K562 (cell line): Measurements from ENCODE around the gene KIF3A. TPM values are rescaled to one million over a fixed set of nuclear protein-coding genes. Genes with fewer than 3 reads are reported as not detected.

Experiments used
- FOXM1 ChIP-seq, 2 experiments: fragments of 450-650 bp in 1 of 2; sonication (generic) in 1 of 2; formaldehyde crosslinking in 1 of 2; IDR thresholded peaks; 2 replicates each; pipeline versions ENCODE4 v1.6.1 to v1.9.0; 2017 to 2022; ENCODE audit warnings: low read depth in 2 of 2, mild to moderate bottlenecking in 2 of 2, missing genetic modification reagents in 1 of 2, moderate library complexity in 1 of 2
- GTF2E2 ChIP-seq: fragments of 200-800 bp; sonication (Bioruptor generic); IDR thresholded peaks from 2 replicates; pipeline ENCODE4 v1.6.1; 2016; ENCODE audit warnings: missing genetic modification characterization, missing compliant biosample characterization
- POU5F1 ChIP-seq: fragments of 150-350 bp; IDR thresholded peaks from 2 replicates; pipeline ENCODE4 v1.6.1; 2014; ENCODE audit warnings: borderline replicate concordance, low read length, low read depth, mild to moderate bottlenecking; ENCODE audit not compliant: partially characterized antibody
- SMARCA5 ChIP-seq: fragments of 450-650 bp; IDR thresholded peaks from 2 replicates; pipeline ENCODE4 v1.6.1; 2016
- ZC3H8 ChIP-seq: fragments of 450-650 bp; IDR thresholded peaks from 2 replicates; pipeline ENCODE4 v1.6.1; 2017
- polyA plus RNA-seq, 8 experiments: library from polyadenylated mRNA; depleted of rRNA in 4 of 8; stranded (reverse) in 5 of 8; unstranded in 3 of 8; fragments of >200 nt; fragmentation: Nextera tagmentation in 2 of 8; fragmentation: Illumina TruSeq in 1 of 8; extraction: Ambion mirVana in 2 of 8; extraction: Trizol in 1 of 8; gene quantifications; 2 replicates each; pipeline versions ENCODE4 v1.2.1 to v1.2.3, GENCODE V29; 2011 to 2014; ENCODE audit warnings: inconsistent platforms in 1 of 8, missing spikeins in 1 of 8
- total RNA-seq, 7 experiments: library from RNA; depleted of rRNA in 6 of 7; stranded (reverse); fragments of >200 nt in 6 of 7; fragmentation: Illumina TruSeq in 2 of 7; extraction: Trizol in 2 of 7; gene quantifications; 2 replicates each; pipeline versions ENCODE4 v1.2.1 to v1.2.3, GENCODE V29; 2011 to 2021; ENCODE audit warnings: low replicate concordance in 1 of 7
- TF ChIP-seq, protein P1 (sequence below), 2 experiments: fragments of 450-650 bp in 1 of 2; sonication (generic) in 1 of 2; formaldehyde crosslinking in 1 of 2; IDR thresholded peaks; 2 replicates each; pipeline versions ENCODE4 v1.7.1 to v1.9.0; 2016 to 2022; ENCODE audit warnings: inconsistent platforms in 1 of 2, mild to moderate bottlenecking in 1 of 2, missing genetic modification reagents in 1 of 2
- TF ChIP-seq, protein P2 (sequence below), 2 experiments: fragments of 450-650 bp; conservative IDR thresholded peaks; 2 replicates each; pipeline ENCODE4 v1.6.1; 2017; ENCODE audit warnings: mild to moderate bottlenecking in 2 of 2, moderate library complexity in 2 of 2
- TF ChIP-seq, protein P3 (sequence below): fragments of 250-450 bp; sonication (Bioruptor Pico); IDR thresholded peaks from 2 replicates; pipeline ENCODE4 v1.8.0; 2021; ENCODE audit warnings: moderate library complexity, mild to moderate bottlenecking, inconsistent platforms
- TF ChIP-seq, protein P4 (sequence below): fragments of 450-650 bp; formaldehyde crosslinking; IDR thresholded peaks from 2 replicates; pipeline ENCODE4 v1.4.0; 2022; ENCODE audit warnings: mild to moderate bottlenecking, moderate library complexity

Gene KIF3A
- total and polyA plus RNA-seq, 9 of the 15 experiments (the other 6 are each of a cell fraction or from before 2014, with no cell fraction given), result 1.5 to 7.8 (median 6.0) TPM

DNA sequence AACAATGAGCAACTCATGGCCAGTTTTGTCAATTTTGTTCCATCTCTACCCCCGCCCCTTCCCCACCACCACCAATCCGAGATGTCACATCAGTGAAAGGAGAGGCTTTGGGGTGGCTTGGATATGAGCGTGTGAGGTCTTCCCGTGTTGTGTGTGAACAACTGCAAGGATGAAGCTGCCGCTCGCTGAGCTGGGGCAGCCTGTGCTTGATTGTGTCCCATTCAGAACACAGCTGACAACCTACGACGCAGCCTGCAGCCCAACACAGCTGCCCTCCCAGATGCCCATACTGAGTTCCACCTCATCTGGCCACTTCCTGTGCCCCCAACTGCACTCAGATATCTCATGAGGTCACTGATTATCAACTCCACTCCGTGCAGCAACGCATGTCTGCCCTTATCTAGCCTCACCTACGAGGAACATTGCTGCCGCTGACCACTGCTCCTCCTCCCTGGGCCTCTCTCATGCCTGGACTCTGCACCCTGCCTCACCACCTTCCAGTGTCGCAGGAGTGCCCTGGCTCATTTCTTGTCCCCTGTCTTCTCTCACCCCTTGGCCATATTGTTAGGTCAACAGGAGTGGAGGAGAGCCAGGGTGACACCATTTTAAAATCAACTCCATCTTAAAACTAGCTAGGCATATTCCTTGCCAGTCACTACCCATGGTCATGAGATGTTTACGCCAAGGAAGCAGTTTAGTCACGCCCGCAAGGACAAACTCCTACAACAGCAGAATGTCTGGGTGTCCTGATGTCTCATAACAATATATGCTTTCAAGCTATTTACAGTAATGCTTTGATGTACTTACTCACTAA is 70.8 kb downstream of the KIF3A start (continued):
- no peak for TF ChIP-seq GTF2E2 (tag)
- TF ChIP-seq, protein P1, sequence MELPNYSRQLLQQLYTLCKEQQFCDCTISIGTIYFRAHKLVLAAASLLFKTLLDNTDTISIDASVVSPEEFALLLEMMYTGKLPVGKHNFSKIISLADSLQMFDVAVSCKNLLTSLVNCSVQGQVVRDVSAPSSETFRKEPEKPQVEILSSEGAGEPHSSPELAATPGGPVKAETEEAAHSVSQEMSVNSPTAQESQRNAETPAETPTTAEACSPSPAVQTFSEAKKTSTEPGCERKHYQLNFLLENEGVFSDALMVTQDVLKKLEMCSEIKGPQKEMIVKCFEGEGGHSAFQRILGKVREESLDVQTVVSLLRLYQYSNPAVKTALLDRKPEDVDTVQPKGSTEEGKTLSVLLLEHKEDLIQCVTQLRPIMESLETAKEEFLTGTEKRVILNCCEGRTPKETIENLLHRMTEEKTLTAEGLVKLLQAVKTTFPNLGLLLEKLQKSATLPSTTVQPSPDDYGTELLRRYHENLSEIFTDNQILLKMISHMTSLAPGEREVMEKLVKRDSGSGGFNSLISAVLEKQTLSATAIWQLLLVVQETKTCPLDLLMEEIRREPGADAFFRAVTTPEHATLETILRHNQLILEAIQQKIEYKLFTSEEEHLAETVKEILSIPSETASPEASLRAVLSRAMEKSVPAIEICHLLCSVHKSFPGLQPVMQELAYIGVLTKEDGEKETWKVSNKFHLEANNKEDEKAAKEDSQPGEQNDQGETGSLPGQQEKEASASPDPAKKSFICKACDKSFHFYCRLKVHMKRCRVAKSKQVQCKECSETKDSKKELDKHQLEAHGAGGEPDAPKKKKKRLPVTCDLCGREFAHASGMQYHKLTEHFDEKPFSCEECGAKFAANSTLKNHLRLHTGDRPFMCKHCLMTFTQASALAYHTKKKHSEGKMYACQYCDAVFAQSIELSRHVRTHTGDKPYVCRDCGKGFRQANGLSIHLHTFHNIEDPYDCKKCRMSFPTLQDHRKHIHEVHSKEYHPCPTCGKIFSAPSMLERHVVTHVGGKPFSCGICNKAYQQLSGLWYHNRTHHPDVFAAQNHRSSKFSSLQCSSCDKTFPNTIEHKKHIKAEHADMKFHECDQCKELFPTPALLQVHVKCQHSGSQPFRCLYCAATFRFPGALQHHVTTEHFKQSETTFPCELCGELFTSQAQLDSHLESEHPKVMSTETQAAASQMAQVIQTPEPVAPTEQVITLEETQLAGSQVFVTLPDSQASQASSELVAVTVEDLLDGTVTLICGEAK (IDR thresholded peaks at IDR 0.05), result no peak
- TF ChIP-seq, protein P1 (CRISPR knock-in tag; IDR thresholded peaks at IDR 0.05), result no peak
- TF ChIP-seq ZC3H8, result peak; percentile 92; the same call in 1 of the 2 replicates
- TF ChIP-seq, protein P2, sequence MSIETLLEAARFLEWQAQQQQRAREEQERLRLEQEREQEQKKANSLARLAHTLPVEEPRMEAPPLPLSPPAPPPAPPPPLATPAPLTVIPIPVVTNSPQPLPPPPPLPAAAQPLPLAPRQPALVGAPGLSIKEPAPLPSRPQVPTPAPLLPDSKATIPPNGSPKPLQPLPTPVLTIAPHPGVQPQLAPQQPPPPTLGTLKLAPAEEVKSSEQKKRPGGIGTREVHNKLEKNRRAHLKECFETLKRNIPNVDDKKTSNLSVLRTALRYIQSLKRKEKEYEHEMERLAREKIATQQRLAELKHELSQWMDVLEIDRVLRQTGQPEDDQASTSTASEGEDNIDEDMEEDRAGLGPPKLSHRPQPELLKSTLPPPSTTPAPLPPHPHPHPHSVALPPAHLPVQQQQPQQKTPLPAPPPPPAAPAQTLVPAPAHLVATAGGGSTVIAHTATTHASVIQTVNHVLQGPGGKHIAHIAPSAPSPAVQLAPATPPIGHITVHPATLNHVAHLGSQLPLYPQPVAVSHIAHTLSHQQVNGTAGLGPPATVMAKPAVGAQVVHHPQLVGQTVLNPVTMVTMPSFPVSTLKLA (conservative IDR thresholded peaks at IDR 0.05), result no peak
- TF ChIP-seq, protein P3, sequence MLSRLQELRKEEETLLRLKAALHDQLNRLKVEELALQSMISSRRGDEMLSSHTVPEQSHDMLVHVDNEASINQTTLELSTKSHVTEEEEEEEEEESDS (CRISPR knock-in tag), result peak; percentile 81
- TF ChIP-seq FOXM1 (IDR thresholded peaks at IDR 0.05; ENCODE audit: low read depth), result no peak
- TF ChIP-seq FOXM1 (CRISPR knock-in tag; IDR thresholded peaks at IDR 0.05; ENCODE audit: low read depth), result no peak
- TF ChIP-seq SMARCA5, result 0 out of 2 replicates have a peak, but pooled peaks have one; percentile 36
- TF ChIP-seq POU5F1, result no peak
- TF ChIP-seq, protein P4, sequence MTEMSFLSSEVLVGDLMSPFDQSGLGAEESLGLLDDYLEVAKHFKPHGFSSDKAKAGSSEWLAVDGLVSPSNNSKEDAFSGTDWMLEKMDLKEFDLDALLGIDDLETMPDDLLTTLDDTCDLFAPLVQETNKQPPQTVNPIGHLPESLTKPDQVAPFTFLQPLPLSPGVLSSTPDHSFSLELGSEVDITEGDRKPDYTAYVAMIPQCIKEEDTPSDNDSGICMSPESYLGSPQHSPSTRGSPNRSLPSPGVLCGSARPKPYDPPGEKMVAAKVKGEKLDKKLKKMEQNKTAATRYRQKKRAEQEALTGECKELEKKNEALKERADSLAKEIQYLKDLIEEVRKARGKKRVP (CRISPR knock-in tag), result peak; percentile 91
